Vagina (tissue), 2 donors: ENCODE measurements around the gene POU2F2. TPM values are rescaled to one million over a fixed set of nuclear protein-coding genes. Genes with fewer than 3 reads are reported as not detected.
A peak's percentile ranks its signal among the peaks of the same experiment; 100 is the strongest.

Experiments used
- DNase-seq, 2 donors: peaks; one replicate each; pipeline ENCODE4 v3.0.0-alpha.2; 2017; ENCODE audit errors: extremely low spot score in 2 of 2
- H3K27ac ChIP-seq: fragments of 200-600 bp; sonication (generic); one replicate; pipeline ENCODE4 v1.5.1; 2019
- H3K27me3 ChIP-seq: fragments of 200-600 bp; sonication (generic); one replicate; pipeline ENCODE4 v1.5.1; 2019
- H3K36me3 ChIP-seq, 2 donors: fragments of 200-600 bp; sonication (generic); one replicate each; pipeline ENCODE4 v1.5.1; 2017 to 2019
- H3K4me1 ChIP-seq: fragments of 200-600 bp; sonication (generic); one replicate; pipeline ENCODE4 v1.5.1; 2019
- H3K4me3 ChIP-seq, 2 donors: fragments of 200-600 bp; sonication (generic); 1 replicate in 1 of 2; 2 replicates in 1 of 2; pipeline ENCODE4 v1.5.1; 2016 to 2019
- H3K9me3 ChIP-seq: fragments of 200-600 bp; sonication (generic); one replicate; pipeline ENCODE4 v1.5.1; 2019
- CTCF ChIP-seq, 3 experiments: fragments of 450-650 bp in 2 of 3; fragments of 200-600 bp in 1 of 3; sonication (generic) in 1 of 3; IDR thresholded peaks; one replicate each; pipeline ENCODE4 v1.5.1; 2017 to 2019; ENCODE audit warnings: antibody characterized with exemption in 3 of 3, mild to moderate bottlenecking in 2 of 3, moderate library complexity in 2 of 3
- POLR2A ChIP-seq, 2 donors: fragments of 450-650 bp; IDR thresholded peaks; one replicate each; pipeline ENCODE4 v1.6.1; 2017; ENCODE audit warnings: antibody characterized with exemption in 2 of 2, mild to moderate bottlenecking in 2 of 2, moderate library complexity in 2 of 2
- POLR2AphosphoS5 ChIP-seq, 2 donors: sonication (generic); formaldehyde crosslinking; IDR thresholded peaks; one replicate each; pipeline ENCODE4 v1.9.0; 2017; ENCODE audit warnings: antibody characterized with exemption in 2 of 2, mild to moderate bottlenecking in 2 of 2, low read depth in 1 of 2; ENCODE audit not compliant: insufficient read depth in 1 of 2
- intact Hi-C: fragments of 100-400 bp; cut with DNase I; formaldehyde crosslinking; loops from one replicate; pipeline ENCODE4 v1.15.1; 2023
- total RNA-seq: library from RNA; depleted of rRNA; stranded (reverse); fragments of >200 nt; gene quantifications from one replicate; pipeline ENCODE4 v1.2.3, GENCODE V29; 2016

Gene POU2F2
- total RNA-seq, 1 donor from 2014 or later, result 0.74 TPM

- Histone ChIP-seq H3K4me1 (peaks cover 27% of the 10 kb centered on the region), H3K27me3 (no peaks in the 10 kb centered on the region), H3K4me3 (peak overlapping the region; percentile 80 to 85), H3K36me3 (peaks cover 0 to 15% of the 10 kb centered on the region in 2 donors), H3K9me3 (no peaks in the 10 kb centered on the region), H3K27ac (peak overlapping the region; percentile 97)
- DNase-seq, result no peak
- intact Hi-C loops, result no loop called here
- no peak for TF ChIP-seq POLR2A (IDR thresholded peaks at IDR 0.05)
- TF ChIP-seq POLR2AphosphoS5 (IDR thresholded peaks at IDR 0.05; ENCODE audit: insufficient read depth in 1 of 2, low read depth in 1 of 2), result no peak
- TF ChIP-seq CTCF (IDR thresholded peaks at IDR 0.05), result no peak
Measured at GRCh38 chr19:42075364-42075615, 57.0 kb downstream of the POU2F2 start.

GRCh38 chr19:42074513-42075363 lies 57.5 kb downstream of the POU2F2 start:
- Histone ChIP-seq H3K27me3 (no peaks in the 10 kb centered on the region), H3K36me3 (peaks cover 0 to 10% of the 10 kb centered on the region in 2 donors), H3K4me3 (peak overlapping the region; percentile 80 to 85), H3K9me3 (no peaks in the 10 kb centered on the region), H3K4me1 (peaks cover 30% of the 10 kb centered on the region), H3K27ac (peak overlapping the region; percentile 97)
- DNase-seq, result no peak
- TF ChIP-seq CTCF (IDR thresholded peaks at IDR 0.05) (no peak), POLR2AphosphoS5 (IDR thresholded peaks at IDR 0.05; ENCODE audit: insufficient read depth in 1 of 2, low read depth in 1 of 2) (no peak), POLR2A (IDR thresholded peaks at IDR 0.05) (no peak)
- intact Hi-C loops, result no loop called here

- Histone ChIP-seq H3K27me3 (no peaks in the 10 kb centered on the region), H3K27ac (no peak overlapping the region), H3K4me3 (no peak overlapping the region), H3K36me3 (no peaks in the 10 kb centered on the region), H3K4me1 (peaks cover 14% of the 10 kb centered on the region), H3K9me3 (no peaks in the 10 kb centered on the region)
- TF ChIP-seq POLR2AphosphoS5 (IDR thresholded peaks at IDR 0.05; ENCODE audit: insufficient read depth in 1 of 2, low read depth in 1 of 2) (no peak), POLR2A (IDR thresholded peaks at IDR 0.05) (no peak), CTCF (IDR thresholded peaks at IDR 0.05) (no peak)
- no peak for DNase-seq
- intact Hi-C loops, result no loop called here
Measured at GRCh38 chr19:42071247-42071646, 61.0 kb downstream of the POU2F2 start.

- Histone ChIP-seq H3K27me3 (no peaks in the 10 kb centered on the region), H3K4me1 (peaks cover 9% of the 10 kb centered on the region), H3K9me3 (no peaks in the 10 kb centered on the region), H3K4me3 (peak within 1 kb of the TSS; percentile 30 to 34), H3K36me3 (no peaks in the 10 kb centered on the region), H3K27ac (no peak within 1 kb of the TSS)
- no peak for DNase-seq
- intact Hi-C loops, result no loop called here
- TF ChIP-seq POLR2A (IDR thresholded peaks at IDR 0.05) (no peak), CTCF (IDR thresholded peaks at IDR 0.05) (no peak), POLR2AphosphoS5 (IDR thresholded peaks at IDR 0.05; ENCODE audit: insufficient read depth in 1 of 2, low read depth in 1 of 2) (peak in 1 of 2 donors; percentile 41)
Measured at GRCh38 chr19:42069619-42070351, 62.5 kb downstream of the POU2F2 start, which contains the start of gene GRIK5. Gene GRIK5, minus strand, starts transcription at chr19:42070206. Its CDS starts 4,436 bp downstream, at chr19:42065770.
